ENCODE data around the gene AOX1. TPM values are rescaled to one million over a fixed set of nuclear protein-coding genes. Genes with fewer than 3 reads are reported as not detected.
"Not testable (repeated sequence)": the region's sequence is repeated elsewhere in the genome, so short reads cannot be mapped to it uniquely, and the experiment has no call there.

Gene AOX1
- total and polyA plus RNA-seq, 2 experiments from 2014 or later, result 1.4 to 5.0 TPM

DNA sequence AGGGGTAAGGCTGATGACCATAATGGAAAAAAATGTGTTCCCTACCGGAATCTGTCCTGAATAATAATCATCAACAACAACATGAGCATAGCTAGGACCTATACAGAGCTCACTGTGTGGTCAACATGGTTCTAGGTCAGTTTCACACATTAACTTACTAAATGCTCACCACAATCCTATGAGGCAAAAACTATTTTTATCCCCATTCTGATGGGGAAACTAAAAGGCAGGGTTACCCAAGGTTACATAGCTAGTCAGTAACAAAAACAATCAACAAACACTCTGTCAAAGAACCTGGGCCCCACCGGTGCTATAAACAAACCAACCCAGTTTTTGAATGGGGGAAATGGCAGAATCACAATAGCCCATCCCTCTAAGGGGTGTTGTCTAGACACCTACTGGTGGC is 40.1 kb downstream of the AOX1 start:
- H2AFZ ChIP-seq, result no peak overlapping the region
- H3K36me3 ChIP-seq (ENCODE audit: insufficient read depth), result no peaks in the 10 kb centered on the region
- no peaks in the 10 kb centered on the region for H4K20me1 ChIP-seq (replicated peaks; ENCODE audit: insufficient read depth)
- Mint-ChIP-seq H3K4me1 (peaks cover 14% of the 10 kb centered on the region), H3K36me3 (ENCODE audit: low read depth) (no peaks in the 10 kb centered on the region), H3K27ac (no peak overlapping the region), H3K27me3 (ENCODE audit: insufficient read depth, low read depth, poor library complexity) (no peaks in the 10 kb centered on the region), H3K9me3 (no peaks in the 10 kb centered on the region), H3K4me3 (no peak overlapping the region)
- ATAC-seq, result peak; percentile 57
- H3F3A ChIP-seq (replicated peaks; ENCODE audit: low read depth), result no peaks in the 10 kb centered on the region
- H3K27ac ChIP-seq (ENCODE audit: low read depth), result no peak overlapping the region
- H3K9me2 ChIP-seq (ENCODE audit: insufficient read depth), result no peaks in the 10 kb centered on the region
- TF ChIP-seq EZH2phosphoT487 (IDR thresholded peaks at IDR 0.05; ENCODE audit: unreplicated experiment), result no peak
- TF ChIP-seq, protein P1, sequence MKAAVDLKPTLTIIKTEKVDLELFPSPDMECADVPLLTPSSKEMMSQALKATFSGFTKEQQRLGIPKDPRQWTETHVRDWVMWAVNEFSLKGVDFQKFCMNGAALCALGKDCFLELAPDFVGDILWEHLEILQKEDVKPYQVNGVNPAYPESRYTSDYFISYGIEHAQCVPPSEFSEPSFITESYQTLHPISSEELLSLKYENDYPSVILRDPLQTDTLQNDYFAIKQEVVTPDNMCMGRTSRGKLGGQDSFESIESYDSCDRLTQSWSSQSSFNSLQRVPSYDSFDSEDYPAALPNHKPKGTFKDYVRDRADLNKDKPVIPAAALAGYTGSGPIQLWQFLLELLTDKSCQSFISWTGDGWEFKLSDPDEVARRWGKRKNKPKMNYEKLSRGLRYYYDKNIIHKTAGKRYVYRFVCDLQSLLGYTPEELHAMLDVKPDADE (IDR thresholded peaks at IDR 0.05), result no peak
- no peak for TF ChIP-seq ZNF331 (CRISPR knock-in tag; IDR thresholded peaks at IDR 0.05; ENCODE audit: low read depth)
- no peak for TF ChIP-seq STAT1 (IDR thresholded peaks at IDR 0.05; ENCODE audit: unreplicated experiment)
- TF ChIP-seq POLR2AphosphoS5 (IDR thresholded peaks at IDR 0.05; ENCODE audit: low read depth), result no peak
- TF ChIP-seq NANOG (IDR thresholded peaks at IDR 0.05; ENCODE audit: borderline replicate concordance), result no peak
- no peak overlapping the region for H3K4me3 ChIP-seq
- H3K27me3 ChIP-seq (ENCODE audit: insufficient read depth), result no peaks in the 10 kb centered on the region
- no peaks in the 10 kb centered on the region for H3K79me2 ChIP-seq (replicated peaks; ENCODE audit: insufficient read depth)
- H3K4me2 ChIP-seq, result no peak overlapping the region
- no peak for DNase-seq (ENCODE audit: low spot score)
- no peaks in the 10 kb centered on the region for H3K4me1 ChIP-seq (ENCODE audit: insufficient read depth)

DNA sequence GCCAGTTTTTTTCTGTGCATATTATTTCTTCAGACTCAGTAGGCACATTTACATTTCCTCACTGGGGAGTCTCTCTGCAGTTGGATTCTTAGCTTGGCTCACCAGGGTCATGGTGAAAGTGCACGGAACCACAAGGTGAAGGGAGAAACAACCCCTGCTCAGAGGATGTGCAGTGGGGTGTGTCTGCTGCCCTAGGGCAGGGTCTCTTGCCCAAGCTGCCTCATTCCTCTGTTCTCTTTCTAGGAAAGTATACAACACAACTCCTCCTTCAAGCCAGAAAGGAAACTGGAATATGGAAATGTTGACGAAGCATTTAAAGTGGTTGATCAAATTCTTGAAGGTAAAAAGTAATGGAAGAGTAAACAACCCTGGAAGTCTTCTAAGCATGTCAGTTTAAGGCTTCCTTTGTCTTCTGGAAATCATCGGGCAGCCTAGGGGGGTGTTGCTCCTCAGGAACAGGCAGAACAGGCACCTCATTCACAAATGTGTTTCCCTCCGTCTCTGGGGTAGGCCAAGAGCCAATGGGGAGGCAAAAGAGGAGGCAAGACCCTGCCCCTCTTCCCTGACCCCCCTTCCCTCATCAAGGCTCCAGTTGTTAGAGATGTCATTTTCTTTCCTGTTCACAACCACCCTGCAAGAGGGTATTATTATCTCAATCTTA is 41.4 kb downstream of the AOX1 start:
- Histone ChIP-seq H2AFZ (peak overlapping the region; percentile 61), H3K4me1 (ENCODE audit: insufficient read depth) (no peaks in the 10 kb centered on the region), H3K79me2 (replicated peaks; ENCODE audit: insufficient read depth) (no peaks in the 10 kb centered on the region), H3K36me3 (ENCODE audit: insufficient read depth) (no peaks in the 10 kb centered on the region), H3K27ac (ENCODE audit: low read depth) (no peak overlapping the region), H3K4me2 (no peak overlapping the region), H3K4me3 (no peak overlapping the region), H4K20me1 (replicated peaks; ENCODE audit: insufficient read depth) (no peaks in the 10 kb centered on the region), H3F3A (replicated peaks; ENCODE audit: low read depth) (no peaks in the 10 kb centered on the region), H3K27me3 (ENCODE audit: insufficient read depth) (no peaks in the 10 kb centered on the region), H3K9me2 (ENCODE audit: insufficient read depth) (no peaks in the 10 kb centered on the region)
- DNase-seq (ENCODE audit: low spot score) (peak; percentile 9), ATAC-seq (peak; percentile 56)
- H3K9me3 Mint-ChIP-seq, result no peaks in the 10 kb centered on the region
- H3K27me3 Mint-ChIP-seq (ENCODE audit: insufficient read depth, low read depth, poor library complexity), result no peaks in the 10 kb centered on the region
- peaks cover 14% of the 10 kb centered on the region for H3K4me1 Mint-ChIP-seq
- H3K4me3 Mint-ChIP-seq, result no peak overlapping the region
- H3K36me3 Mint-ChIP-seq (ENCODE audit: low read depth), result no peaks in the 10 kb centered on the region
- H3K27ac Mint-ChIP-seq, result no peak overlapping the region
- TF ChIP-seq, protein P2, sequence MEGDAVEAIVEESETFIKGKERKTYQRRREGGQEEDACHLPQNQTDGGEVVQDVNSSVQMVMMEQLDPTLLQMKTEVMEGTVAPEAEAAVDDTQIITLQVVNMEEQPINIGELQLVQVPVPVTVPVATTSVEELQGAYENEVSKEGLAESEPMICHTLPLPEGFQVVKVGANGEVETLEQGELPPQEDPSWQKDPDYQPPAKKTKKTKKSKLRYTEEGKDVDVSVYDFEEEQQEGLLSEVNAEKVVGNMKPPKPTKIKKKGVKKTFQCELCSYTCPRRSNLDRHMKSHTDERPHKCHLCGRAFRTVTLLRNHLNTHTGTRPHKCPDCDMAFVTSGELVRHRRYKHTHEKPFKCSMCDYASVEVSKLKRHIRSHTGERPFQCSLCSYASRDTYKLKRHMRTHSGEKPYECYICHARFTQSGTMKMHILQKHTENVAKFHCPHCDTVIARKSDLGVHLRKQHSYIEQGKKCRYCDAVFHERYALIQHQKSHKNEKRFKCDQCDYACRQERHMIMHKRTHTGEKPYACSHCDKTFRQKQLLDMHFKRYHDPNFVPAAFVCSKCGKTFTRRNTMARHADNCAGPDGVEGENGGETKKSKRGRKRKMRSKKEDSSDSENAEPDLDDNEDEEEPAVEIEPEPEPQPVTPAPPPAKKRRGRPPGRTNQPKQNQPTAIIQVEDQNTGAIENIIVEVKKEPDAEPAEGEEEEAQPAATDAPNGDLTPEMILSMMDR (conservative IDR thresholded peaks at IDR 0.05; ENCODE audit: low read depth in 2 of 2), result no peak
- TF ChIP-seq ZNF331 (CRISPR knock-in tag; IDR thresholded peaks at IDR 0.05; ENCODE audit: low read depth) (no peak), NANOG (IDR thresholded peaks at IDR 0.05; ENCODE audit: borderline replicate concordance) (no peak), EZH2phosphoT487 (IDR thresholded peaks at IDR 0.05; ENCODE audit: unreplicated experiment) (no peak), POLR2AphosphoS5 (IDR thresholded peaks at IDR 0.05; ENCODE audit: low read depth) (no peak)
- TF ChIP-seq, protein P3, sequence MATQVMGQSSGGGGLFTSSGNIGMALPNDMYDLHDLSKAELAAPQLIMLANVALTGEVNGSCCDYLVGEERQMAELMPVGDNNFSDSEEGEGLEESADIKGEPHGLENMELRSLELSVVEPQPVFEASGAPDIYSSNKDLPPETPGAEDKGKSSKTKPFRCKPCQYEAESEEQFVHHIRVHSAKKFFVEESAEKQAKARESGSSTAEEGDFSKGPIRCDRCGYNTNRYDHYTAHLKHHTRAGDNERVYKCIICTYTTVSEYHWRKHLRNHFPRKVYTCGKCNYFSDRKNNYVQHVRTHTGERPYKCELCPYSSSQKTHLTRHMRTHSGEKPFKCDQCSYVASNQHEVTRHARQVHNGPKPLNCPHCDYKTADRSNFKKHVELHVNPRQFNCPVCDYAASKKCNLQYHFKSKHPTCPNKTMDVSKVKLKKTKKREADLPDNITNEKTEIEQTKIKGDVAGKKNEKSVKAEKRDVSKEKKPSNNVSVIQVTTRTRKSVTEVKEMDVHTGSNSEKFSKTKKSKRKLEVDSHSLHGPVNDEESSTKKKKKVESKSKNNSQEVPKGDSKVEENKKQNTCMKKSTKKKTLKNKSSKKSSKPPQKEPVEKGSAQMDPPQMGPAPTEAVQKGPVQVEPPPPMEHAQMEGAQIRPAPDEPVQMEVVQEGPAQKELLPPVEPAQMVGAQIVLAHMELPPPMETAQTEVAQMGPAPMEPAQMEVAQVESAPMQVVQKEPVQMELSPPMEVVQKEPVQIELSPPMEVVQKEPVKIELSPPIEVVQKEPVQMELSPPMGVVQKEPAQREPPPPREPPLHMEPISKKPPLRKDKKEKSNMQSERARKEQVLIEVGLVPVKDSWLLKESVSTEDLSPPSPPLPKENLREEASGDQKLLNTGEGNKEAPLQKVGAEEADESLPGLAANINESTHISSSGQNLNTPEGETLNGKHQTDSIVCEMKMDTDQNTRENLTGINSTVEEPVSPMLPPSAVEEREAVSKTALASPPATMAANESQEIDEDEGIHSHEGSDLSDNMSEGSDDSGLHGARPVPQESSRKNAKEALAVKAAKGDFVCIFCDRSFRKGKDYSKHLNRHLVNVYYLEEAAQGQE (IDR thresholded peaks at IDR 0.05; ENCODE audit: unreplicated experiment), result no peak
- TF ChIP-seq, protein P1 (IDR thresholded peaks at IDR 0.05), result no peak

DNA sequence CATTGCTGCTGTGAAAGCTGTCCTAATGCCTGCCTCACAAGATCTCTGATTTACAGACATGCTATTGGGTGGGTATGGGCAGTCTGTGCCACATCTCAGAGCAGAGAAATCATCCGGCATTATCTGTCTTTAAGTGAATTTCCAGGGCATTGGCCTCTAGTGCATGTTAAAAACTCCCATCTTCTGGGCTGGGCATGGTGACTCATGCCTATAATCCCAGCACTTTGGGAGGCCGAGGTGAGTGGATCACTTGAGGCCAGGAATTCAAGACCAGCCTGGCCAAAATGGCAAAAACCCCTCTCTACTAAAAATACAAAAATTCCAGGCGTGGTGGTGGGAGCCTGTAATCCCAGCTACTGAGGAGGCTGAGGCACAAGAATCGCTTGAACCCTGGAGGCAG is 42.6 kb downstream of the AOX1 start:
- not testable (repeated sequence) for H3K9me2 ChIP-seq (ENCODE audit: insufficient read depth); H3K27ac ChIP-seq (ENCODE audit: low read depth); H3K4me2 ChIP-seq; H2AFZ ChIP-seq; H3K36me3 Mint-ChIP-seq (ENCODE audit: low read depth); H3K4me3 Mint-ChIP-seq; DNase-seq (ENCODE audit: low spot score); H3K79me2 ChIP-seq (replicated peaks; ENCODE audit: insufficient read depth); H3K27me3 ChIP-seq (ENCODE audit: insufficient read depth); H3K4me1 ChIP-seq (ENCODE audit: insufficient read depth); H3K4me3 ChIP-seq; H3K27ac Mint-ChIP-seq; H3K36me3 ChIP-seq (ENCODE audit: insufficient read depth); ATAC-seq; H3F3A ChIP-seq (replicated peaks; ENCODE audit: low read depth); H4K20me1 ChIP-seq (replicated peaks; ENCODE audit: insufficient read depth); H3K9me3 Mint-ChIP-seq; H3K27me3 Mint-ChIP-seq (ENCODE audit: insufficient read depth, low read depth, poor library complexity)
- H3K4me1 Mint-ChIP-seq, result peaks cover 14% of the 10 kb centered on the region

Measured in GM23338 (cell line).